Glomerular visceral epithelial cell (primary cell): ENCODE data around the gene UBE4A.

Source experiments
- DNase-seq: peaks from one replicate; pipeline ENCODE4 v3.0.0-alpha.2; 2016; ENCODE audit errors: extremely low spot score

UBE4A gene

DNA sequence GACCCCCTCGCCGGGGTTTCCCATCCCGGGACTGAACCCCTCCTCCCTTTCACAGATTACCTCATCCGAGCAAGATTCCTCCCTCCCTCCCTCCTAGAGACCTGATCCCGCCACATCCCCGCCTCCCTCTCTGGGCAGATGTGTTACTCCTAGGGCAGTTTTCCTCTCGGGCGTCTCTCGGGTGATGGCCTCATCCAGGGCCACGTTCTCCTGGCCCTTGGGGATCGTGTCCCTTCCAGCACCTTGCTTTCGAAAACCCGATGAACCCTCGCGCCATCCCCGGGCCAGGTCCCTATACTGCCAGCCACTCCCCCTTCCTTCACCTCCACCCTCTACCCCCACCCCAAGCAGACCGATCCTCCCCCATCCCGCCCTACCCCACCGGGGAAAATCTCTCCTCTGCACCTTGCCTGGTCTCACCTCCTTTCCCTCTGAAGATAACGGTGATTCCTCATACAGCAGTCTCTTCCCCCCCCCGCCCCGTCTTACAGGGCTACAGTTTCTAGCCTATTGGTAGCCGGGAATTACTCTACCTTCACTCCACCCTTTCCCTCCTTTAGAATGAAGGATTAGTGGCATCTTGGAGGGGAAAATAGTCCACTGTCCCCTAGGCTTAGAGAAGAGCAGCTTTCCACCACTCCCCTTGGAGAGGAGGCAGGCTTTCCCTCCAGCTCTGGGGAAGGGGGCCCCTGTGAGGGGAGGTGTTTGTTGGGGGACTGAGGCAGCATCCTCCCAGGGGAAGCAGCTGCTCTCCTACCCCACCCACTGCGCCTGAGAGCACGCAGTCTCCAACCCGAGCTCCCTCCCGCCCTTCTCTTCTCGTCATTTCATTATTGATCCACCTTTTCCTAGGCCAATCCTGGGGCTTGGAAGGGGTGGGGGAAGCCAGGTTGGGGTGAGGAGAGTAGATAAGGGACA is 78.1 kb downstream of the UBE4A start:
- peak; percentile 50 for DNase-seq

- DNase-seq = peak; percentile 68
These were observed 79.0 kb downstream of the UBE4A start for GRCh38 chr11:118438314-118438931.

DNA sequence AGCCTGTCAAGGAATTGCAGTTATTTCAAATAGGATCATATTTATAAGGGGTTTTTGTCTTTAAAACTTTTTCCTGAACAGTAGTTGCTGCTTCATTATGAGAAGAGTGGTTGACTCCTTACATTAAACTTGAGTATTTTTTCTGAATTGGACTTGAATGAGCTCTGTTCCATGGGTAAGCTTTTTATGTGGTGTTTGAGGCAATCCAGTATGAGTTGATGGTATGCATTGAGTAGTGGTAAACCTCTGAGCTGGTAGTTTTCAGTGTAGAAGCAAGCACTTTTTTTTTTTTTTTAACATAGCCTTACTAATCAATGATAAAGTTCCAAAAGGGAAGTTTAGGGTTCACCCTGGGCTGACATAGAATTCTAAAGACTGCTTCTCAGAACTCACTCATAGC is 80.2 kb downstream of the UBE4A start:
- no peak for DNase-seq

- no peak for DNase-seq
These were observed 82.4 kb downstream of the UBE4A start for GRCh38 chr11:118441770-118442275.

DNA sequence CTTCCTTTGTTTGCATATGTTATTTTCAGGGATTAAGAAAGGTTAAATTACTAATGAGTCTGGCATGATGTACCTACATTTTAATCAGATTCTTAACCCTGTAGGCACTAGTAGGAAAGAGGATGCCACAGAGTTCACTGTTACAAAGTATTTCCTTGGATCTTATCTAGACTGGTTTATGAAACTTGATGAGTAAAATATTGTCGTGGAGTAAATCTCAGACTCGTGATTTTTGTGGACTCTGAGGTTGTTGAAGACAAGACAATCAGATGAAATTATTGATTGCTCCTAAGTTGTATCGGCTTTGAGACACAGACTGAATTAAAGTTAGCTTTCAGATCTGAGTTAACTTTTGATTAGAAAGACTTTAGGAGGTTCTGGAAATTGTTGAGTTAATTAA is 82.9 kb downstream of the UBE4A start:
- no peak for DNase-seq

- no peak for DNase-seq
These were observed 83.6 kb downstream of the UBE4A start for GRCh38 chr11:118442908-118443589.

- no peak for DNase-seq
These were observed 84.3 kb downstream of the UBE4A start for GRCh38 chr11:118443590-118444218.

GRCh38 chr11:118447423-118447822 is 88.0 kb downstream of the UBE4A start:
- DNase-seq = no peak

- no peak for DNase-seq
These were observed 88.9 kb downstream of the UBE4A start for GRCh38 chr11:118448294-118448693.
